Stimulated activated CD4-positive, alpha-beta T cell treated with anti-CD3 and anti-CD28 coated beads, Interleukin-12 subunit alpha, Interleukin-12 subunit beta, amount 100 ng/mL, for 24 hours (primary cell): ENCODE measurements around the gene PRDX6.
"Not testable (repeated sequence)": the region's sequence is repeated elsewhere in the genome, so short reads cannot be mapped to it uniquely, and the experiment has no call there.

Experiments used
- DNase-seq, 2 experiments: peaks; one replicate each; pipeline ENCODE4 v3.0.0-alpha.2; 2020; ENCODE audit warnings: low read depth in 2 of 2

The PRDX6 gene

DNA sequence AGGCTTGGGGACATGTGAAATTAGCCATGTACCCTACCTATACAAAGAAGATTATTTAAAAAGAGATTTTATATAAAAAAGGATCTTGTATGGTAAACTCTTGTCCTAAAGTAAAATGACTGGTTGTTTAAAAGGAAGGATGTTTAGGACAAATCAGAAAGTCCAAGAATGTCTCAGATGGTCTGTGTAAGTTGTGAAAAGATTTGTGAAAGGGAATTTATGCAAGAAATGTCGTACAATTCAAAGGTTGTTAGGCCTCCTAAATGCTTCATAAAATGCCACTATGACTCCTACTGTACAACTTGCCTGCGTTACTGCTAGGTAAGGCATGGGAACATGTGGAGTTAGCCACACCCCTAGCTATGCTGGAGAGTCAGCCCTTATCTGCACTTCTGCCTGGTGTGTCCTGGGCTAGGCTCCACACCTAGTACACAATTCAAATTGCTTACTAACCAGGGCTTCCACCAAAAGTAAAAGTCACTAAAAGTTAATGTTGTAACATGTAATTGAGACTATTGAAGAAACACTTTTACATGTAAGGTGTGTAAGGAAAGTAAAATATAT lies 19.7 kb downstream of the PRDX6 start:
- DNase-seq: no peak

DNA sequence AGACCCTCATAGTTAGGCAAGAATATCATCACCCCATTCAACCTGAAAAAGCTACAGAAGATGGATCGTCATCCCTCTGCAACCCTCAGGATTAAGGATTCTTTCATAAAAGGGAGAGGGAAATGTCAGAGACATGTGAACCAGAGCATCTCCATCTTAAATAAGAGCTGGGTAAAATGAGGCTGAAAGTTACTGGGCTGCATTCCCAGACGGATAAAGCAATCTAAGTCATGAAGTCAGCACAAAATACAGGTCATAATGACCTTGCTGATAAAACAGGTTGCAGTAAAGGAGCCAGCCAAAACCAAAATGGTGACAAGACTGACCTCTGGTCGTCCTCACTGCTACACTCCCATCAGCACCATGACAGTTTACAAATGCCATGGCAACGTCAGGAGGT lies 22.6 kb downstream of the PRDX6 start:
- no peak for DNase-seq

DNA sequence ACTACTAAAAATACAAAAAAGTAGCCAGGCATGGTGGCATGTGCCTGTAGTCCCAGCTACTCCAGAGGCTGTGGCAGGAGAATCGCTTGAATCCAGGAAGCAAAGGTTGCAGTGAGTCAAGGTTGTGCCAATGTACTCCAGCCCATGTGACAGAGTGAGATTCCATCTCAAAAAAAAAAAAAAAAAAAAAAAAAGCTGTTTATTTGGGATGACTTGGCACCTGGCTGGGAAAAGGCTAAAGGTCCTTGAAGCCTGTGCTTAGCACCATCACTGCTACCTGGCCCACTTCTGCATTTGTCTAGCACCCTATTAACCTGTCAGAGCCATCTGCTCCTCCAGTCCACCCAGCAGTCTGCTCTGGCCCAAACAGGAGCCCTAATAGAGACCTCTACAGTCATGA lies 25.0 kb downstream of the PRDX6 start:
- no peak for DNase-seq

DNA sequence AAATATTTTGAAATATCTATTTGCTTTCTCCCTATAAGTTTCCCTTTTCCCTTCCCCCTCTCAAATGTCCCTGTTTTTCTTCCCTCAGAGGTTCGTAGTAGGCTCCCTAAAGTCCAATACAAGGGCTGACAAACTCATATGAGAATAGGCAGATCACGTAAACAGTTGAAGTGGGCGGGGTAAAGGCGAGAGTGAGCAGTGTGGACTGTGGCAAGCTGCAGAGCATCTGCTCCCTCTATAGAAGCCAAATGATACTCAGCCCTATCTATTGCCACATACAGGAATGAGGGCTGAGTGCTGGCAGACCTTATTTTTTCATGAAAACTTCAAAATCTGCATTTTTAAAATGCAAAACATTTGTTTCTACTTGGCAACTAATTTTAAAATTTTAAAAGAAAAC lies 26.3 kb downstream of the PRDX6 start:
- no peak for DNase-seq

DNA sequence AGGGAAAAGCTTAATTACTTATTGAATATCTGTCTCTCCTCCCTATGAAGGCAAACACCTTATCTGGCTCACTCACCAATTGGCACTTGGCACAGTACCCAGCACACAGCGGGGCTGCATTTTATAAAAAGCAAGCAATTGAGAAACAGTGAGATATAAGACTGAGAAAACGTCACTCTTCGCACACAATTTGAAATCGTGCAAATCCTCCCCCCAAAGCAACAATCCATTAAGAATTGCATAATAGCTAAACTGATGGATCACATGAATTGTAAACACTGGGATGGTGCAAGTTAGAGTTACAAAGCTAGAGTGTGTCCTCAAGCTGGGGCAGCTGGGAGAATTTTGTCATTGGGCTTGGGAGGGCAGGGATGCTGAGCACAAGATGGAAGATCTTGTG lies 27.1 kb downstream of the PRDX6 start:
- no peak for DNase-seq

DNA sequence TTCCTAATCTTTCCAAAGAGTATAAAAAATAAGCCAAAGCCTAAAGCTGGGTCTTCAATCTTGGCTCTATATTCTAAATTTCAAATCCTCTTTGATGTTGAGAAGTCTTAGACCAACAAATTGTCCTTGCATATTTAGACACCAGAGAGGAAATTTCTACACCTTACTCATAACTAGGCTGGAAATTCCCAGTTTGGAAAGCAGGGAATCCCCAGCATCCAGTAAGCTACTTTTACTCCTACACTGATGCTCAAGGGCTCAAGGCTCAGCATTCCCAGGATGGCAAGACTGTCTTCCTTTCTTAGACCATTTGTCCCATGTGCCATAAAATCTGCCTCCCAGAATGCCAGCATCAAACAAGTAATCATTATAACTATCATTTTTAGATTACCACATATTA lies 28.3 kb downstream of the PRDX6 start:
- DNase-seq: no peak

DNA sequence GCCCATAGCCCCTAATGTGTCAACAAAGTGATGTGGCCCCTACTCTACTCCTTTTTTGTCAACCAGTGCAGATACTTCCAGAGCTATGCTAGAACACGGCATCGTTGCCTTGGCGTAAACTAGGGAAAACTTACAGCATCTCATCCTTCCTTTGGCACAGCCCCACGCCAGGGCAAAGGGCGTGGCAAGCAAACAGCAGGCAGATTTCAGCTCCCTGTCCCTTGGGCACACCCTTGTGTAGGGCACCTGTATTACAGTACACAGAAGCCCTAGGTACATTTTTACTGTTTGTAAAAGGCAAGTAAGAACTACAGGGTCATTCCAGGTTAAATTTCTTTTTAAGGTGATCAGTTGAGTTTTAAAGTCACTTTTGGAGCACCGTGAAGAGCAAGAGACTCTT lies 29.3 kb downstream of the PRDX6 start:
- no peak for DNase-seq

DNA sequence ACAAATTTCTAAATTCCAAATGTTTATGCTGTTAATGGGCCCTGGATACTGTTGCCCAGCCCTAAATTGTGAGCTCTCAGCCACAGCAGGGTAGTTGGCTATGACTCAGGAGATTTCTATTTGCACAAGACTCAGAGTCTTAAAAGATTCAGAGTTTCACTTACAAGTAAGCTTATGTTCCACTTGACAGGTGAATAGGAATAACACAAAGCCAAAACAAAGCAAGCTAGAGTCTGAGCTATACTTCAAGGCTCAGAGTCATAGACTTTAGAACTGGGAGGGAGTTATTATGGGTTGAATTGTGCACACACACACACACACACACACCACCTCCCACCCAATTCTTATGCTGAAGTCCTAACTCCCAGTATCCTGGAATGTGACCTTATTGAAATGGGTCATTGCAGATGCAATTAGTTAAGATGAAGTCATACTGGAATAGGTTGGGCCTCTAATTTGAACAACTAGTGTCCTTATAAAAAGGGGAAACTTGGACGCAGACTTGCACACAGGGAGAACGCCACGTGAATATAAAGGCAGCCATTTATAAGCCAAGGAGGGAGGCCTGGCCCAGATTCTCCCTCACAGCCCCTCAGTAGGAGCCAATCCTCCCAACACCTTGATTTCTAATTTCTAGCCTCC lies 30.2 kb downstream of the PRDX6 start:
- no peak for DNase-seq

DNA sequence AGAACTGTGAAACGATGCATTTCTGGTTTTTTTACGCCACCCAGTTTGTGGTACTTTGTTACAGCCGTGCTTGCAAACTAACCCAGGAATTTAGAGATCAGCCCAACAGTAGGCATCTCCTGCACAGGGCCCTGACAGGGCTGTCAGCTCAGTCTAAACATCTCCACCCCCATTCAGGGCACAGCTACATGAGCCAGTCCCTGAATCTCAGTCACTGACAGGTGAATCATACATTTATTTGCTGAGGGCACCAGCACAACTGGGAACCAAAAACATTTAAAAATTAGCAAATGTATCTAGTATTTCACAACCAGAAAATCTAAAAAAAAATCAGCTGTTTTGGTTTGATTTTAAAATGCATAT lies 30.7 kb downstream of the PRDX6 start:
- DNase-seq: no peak

DNA sequence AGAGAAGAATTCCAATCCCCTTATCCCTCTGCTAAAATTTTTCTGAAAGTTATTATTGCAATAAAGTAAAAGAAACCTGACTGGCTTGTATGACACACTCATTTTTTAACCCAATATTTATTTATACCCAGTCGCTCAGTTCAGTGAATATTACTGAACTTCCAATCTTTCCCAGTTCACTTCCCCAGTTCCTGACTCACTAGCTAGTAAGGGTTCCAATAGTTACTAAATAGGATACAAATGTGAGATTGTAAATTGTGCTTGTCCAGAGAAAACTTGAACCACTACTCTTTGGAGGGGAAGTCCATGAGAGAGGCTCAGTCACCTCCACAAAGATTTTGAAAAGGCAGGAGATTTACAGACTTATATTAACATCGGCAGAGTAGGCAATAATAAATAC lies 31.4 kb downstream of the PRDX6 start:
- no peak for DNase-seq

DNA sequence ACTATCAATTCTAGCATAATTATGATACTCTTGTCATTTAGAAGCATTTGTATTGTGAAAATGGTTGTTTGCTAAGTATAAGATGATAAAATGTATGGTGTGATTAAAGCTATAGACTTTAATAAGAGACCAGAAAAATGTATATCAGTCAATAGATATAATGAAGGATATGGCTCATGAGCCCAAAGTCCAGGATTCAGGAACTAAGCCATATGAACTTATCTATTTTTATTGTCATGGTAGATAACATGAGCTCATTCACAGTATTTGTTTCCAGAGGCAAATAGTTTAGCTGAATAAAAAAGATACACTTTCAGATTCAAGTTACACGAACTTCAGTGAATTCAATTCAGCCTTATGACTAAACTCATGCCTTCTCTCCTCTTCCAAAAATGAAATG lies 32.7 kb downstream of the PRDX6 start:
- DNase-seq: no peak

DNA sequence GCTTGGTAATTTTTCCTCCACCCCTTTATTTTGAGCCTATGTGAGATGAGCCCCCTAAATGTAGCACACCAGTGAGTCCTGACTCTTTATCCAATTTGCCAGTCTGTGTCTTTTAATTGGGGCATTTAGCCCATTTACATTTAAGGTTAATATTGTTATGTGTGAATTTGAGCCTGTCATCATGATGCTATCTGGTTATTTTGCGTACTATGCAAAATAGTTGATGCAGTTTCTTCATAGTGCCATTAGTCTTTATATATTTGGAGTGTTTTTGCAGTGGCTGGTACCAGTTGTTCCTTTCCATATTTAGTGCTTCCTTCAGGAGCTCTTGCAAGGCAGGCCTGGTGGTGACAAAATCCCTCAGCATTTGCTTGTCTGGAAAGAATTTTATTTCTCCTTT lies 37.4 kb downstream of the PRDX6 start:
- DNase-seq: not testable (repeated sequence)

DNA sequence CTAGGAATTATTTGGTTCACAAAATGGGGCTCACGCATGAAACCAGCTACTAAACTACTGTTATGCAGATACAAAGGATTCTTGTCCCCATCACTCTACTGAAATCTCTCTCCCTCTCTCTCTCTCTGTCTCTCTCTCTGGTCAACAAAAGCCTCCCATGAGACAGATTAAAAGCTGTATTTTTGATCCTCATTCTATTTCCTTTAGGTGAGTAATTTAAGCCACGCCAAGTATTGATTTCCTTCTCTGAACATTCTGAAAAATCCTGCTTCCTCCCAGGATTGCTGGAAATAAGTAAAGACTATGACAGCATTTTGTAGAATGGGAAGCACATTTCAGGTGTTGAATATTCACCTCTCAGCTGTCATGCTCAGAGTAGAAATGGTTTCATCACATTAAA lies 43.7 kb downstream of the PRDX6 start:
- DNase-seq: no peak

DNA sequence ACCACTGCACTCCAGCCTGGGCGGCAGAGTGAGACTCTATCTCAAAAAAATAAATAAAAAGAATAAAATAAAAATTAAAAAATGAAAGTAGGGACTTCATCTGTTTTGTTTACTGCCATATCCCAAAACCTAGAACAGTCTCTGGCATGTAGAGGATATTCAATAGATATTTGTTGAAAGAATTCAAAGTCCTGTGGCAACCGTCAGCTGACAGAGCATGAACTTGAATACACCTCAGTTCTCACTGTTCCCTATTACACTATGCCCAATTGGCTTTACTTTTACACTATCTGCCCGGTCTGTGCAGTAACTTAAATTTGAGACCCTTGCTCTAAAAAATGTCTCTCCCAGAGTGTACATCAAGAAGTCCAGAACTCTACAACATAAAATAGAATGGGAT lies 46.2 kb downstream of the PRDX6 start:
- no peak for DNase-seq

DNA sequence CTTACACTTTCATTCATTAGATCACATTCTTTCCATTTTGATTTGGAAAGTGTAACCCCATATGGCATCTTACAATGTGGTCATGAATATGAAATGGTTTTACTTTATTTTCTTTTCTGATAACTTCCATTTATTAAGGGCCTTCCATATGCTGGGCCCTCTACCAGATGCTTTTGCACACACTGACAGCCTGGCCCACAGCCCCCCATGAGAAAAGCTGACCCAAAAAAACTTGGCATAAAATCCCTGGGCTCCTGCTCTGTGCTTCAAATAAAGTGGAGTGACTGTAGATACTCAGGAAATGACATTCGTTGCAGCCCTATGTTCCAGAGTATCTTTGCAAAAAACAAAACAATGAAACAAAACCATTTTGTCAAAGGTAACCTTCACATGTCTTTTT lies 48.8 kb downstream of the PRDX6 start:
- DNase-seq: no peak

DNA sequence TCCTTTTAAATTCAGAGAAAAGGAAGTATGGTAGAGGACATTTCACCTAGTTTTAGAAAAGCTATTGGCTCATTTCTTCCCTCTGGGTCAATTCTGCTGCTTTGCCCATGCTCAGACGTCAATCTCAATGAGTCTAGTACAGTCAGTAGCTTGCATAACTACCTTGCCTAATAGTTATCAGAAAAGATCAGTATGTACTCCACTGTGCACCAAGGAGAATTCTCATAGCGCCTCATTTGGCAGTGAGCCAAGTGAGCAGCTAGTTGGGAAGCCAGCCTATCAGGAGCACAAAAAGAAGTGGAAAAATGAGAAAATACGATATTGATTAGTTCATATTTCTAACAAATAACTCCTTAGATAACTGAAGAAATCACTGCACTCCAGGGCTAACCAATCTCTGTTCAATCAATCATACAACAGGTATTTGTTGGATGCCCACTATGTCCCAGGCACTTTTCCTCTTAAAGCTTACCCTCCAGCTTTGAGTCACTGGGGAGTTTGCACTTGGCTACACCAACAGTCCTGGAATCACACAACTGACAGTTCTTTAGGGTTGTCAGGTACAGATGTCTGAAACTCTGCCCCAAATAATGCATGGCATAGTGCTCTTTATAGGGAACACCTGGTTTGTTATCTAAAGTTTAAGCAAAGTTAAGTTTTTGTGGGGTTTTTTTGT lies 50.2 kb downstream of the PRDX6 start:
- DNase-seq: no peak

DNA sequence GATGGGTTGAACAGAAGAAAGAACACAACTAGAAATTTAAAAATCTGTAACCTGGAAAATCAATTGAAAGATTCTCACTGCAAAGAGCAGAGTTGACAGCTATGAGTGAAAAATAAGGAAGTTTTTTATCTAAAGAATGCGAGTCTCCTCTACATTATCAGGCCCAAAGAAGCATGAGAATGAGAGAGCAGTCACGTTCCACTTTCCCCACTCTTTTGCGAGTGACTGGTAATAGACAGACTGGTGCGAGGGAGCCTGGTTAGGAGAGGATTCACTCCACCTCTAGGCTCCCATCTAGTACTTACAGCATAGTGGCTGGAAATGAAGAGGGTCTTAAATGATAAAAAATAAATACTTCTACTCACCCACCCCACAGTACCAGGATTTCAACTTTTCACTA lies 52.0 kb downstream of the PRDX6 start:
- DNase-seq: no peak

DNA sequence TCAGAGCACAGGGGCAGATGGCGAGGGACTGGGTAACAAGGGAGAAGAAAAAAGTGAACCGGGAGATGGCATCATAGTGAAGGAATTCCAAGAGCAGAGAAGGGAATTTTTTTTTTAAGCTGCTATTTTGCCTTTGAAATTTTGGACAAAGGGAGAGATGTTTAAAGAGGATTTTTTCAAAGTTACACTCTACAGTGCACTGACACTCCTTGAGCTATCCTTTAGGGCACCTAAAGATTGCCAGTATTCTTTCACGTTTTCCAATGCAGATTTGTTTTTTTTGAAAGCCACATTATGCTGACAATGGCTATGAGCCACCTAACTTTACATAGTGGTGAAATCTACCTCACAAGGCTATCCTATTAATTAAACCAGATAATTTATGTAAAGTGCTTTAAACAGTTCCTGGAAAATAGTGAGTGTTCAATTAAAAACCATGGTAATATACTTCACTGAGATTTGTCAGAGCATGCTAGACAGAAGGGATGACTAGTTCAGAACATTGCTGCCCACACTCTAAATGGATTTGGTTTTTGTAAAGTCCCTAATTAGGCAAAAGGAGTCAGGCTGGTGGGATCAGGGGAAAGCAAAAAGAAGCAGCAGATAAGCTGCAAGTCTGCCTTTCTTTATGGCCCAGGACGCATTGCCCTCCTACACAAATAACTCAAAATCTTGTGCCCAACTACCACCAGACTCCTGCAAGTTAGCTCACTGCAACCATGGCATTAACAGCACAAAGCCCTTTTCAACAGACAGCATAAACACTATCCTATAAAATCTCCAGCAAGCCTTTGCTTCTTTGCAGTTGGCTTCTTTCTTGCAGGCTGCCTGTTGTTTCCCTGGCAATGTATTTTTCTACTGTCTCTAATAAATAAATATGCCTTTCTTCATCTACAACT lies 53.9 kb downstream of the PRDX6 start:
- no peak for DNase-seq

DNA sequence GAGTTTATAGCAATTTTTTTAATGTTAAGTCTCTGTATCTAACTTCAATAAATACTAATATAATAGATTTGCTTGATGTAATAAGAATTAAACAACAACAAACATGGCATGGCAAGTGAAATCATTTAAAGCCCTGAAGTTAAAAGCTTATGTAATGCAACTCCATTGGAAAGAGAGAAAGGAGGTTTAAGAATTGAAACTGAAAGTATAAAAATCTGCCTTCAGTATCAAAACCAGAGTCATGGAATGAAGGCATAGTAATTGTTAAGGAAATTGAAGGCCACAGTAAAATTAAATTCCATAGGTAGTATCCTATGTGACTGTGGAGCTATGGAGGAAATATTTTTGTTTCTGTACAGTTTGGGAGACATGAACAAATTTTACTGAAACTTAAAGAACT lies 55.1 kb downstream of the PRDX6 start:
- no peak for DNase-seq

DNA sequence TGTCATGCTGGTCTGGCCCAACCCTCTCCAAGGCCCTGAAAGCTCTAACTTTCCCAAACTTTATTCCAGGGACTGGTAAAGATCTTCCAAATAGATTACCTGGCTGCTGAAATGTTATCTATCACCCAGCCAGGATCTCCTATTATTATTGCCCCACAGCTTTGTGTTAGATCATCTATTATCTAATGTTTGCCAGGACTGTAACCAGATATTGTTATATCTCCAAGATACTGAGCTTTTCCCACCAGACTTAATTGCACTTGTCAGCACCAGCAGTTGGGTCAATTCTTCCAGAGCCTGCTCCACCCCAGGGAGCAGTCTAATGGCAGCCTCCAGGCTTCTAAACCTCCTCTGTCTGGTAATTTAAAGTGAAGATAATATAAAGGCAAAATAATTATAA lies 59.1 kb downstream of the PRDX6 start:
- no peak for DNase-seq
